Parathyroid adenoma (tissue), 2 donors: Measurements from ENCODE around the gene DHRS7.

Experiments used
- H2AFZ ChIP-seq: fragments of 300-600 bp; sonication (generic); one replicate; pipeline ENCODE4 v1.7.0; 2017; ENCODE audit warnings: antibody characterized with exemption, mild to moderate bottlenecking
- H3K27ac ChIP-seq: fragments of 300-600 bp; sonication (generic); one replicate; pipeline ENCODE4 v1.7.0; 2017
- H3K27me3 ChIP-seq: fragments of 300-600 bp; sonication (generic); one replicate; pipeline ENCODE4 v1.7.0; 2017; ENCODE audit warnings: low read length; ENCODE audit not compliant: control insufficient read depth, insufficient read depth
- H3K36me3 ChIP-seq: fragments of 300-600 bp; sonication (generic); one replicate; pipeline ENCODE4 v1.7.0; 2017; ENCODE audit warnings: low read length; ENCODE audit not compliant: control insufficient read depth, insufficient read depth
- H3K4me1 ChIP-seq: fragments of 300-600 bp; sonication (generic); one replicate; pipeline ENCODE4 v1.7.0; 2017; ENCODE audit warnings: control low read depth
- H3K4me2 ChIP-seq: fragments of 300-600 bp; sonication (generic); one replicate; pipeline ENCODE4 v1.7.0; 2017; ENCODE audit warnings: low read length
- H3K4me3 ChIP-seq: fragments of 300-600 bp; sonication (generic); one replicate; pipeline ENCODE4 v1.7.0; 2017; ENCODE audit warnings: low read depth, low read length
- H3K79me2 ChIP-seq: fragments of 300-600 bp; sonication (generic); one replicate; pipeline ENCODE4 v1.7.0; 2017; ENCODE audit warnings: control low read depth
- H3K9ac ChIP-seq: fragments of 300-600 bp; sonication (generic); one replicate; pipeline ENCODE4 v1.7.0; 2017; ENCODE audit warnings: mild to moderate bottlenecking
- H3K9me3 ChIP-seq: fragments of 300-600 bp; sonication (generic); one replicate; pipeline ENCODE4 v1.7.0; 2017; ENCODE audit warnings: low read length; ENCODE audit not compliant: control insufficient read depth
- TF ChIP-seq, protein P1 (sequence below): fragments of 300-600 bp; sonication (generic); IDR thresholded peaks from one replicate; pipeline ENCODE4 v1.7.0; 2017; ENCODE audit warnings: antibody characterized with exemption, mild to moderate bottlenecking
- donor health status: primary hyperparathyroidism.

DHRS7 gene

GRCh38 chr14:60165547-60165876, 314 bp upstream of the DHRS7 start:
- Histone ChIP-seq H3K4me3 (peak overlapping the region; percentile 85), H3K79me2 (peaks cover 4% of the 10 kb centered on the region), H3K27me3 (no peaks in the 10 kb centered on the region), H3K4me2 (peak overlapping the region; percentile 85), H3K27ac (peak overlapping the region; percentile 86), H3K36me3 (no peaks in the 10 kb centered on the region), H3K9me3 (no peaks in the 10 kb centered on the region), H3K4me1 (peaks cover 14% of the 10 kb centered on the region), H2AFZ (peak overlapping the region; percentile 81), H3K9ac (no peak overlapping the region)
- TF ChIP-seq, protein P1, sequence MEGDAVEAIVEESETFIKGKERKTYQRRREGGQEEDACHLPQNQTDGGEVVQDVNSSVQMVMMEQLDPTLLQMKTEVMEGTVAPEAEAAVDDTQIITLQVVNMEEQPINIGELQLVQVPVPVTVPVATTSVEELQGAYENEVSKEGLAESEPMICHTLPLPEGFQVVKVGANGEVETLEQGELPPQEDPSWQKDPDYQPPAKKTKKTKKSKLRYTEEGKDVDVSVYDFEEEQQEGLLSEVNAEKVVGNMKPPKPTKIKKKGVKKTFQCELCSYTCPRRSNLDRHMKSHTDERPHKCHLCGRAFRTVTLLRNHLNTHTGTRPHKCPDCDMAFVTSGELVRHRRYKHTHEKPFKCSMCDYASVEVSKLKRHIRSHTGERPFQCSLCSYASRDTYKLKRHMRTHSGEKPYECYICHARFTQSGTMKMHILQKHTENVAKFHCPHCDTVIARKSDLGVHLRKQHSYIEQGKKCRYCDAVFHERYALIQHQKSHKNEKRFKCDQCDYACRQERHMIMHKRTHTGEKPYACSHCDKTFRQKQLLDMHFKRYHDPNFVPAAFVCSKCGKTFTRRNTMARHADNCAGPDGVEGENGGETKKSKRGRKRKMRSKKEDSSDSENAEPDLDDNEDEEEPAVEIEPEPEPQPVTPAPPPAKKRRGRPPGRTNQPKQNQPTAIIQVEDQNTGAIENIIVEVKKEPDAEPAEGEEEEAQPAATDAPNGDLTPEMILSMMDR, result no peak

DNA sequence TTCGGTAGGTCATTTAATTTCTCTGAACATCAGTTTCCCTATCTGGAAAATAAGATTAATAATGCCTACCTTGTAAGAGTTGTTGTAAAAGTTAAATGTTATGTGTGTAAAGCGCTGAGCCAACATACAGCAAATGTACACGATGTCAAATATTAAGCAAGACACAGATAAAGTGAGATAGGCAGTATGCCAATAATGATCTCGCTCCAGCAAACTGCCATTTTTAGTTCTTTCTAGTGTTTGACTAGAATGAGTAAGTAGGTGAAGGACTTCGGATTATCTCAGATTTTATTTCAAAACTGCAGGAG, 840 bp downstream of the DHRS7 start:
- H3K4me1 ChIP-seq, result peaks cover 19% of the 10 kb centered on the region
- peak overlapping the region; percentile 85 for H3K4me3 ChIP-seq
- H3K79me2 ChIP-seq, result peaks cover 6% of the 10 kb centered on the region
- H3K9me3 ChIP-seq, result no peaks in the 10 kb centered on the region
- peak overlapping the region; percentile 81 for H2AFZ ChIP-seq
- H3K9ac ChIP-seq, result peak overlapping the region; percentile 54
- no peaks in the 10 kb centered on the region for H3K36me3 ChIP-seq
- peak overlapping the region; percentile 86 for H3K27ac ChIP-seq
- TF ChIP-seq, protein P1, result no peak
- H3K27me3 ChIP-seq, result no peaks in the 10 kb centered on the region
- H3K4me2 ChIP-seq, result peak overlapping the region; percentile 85

DNA sequence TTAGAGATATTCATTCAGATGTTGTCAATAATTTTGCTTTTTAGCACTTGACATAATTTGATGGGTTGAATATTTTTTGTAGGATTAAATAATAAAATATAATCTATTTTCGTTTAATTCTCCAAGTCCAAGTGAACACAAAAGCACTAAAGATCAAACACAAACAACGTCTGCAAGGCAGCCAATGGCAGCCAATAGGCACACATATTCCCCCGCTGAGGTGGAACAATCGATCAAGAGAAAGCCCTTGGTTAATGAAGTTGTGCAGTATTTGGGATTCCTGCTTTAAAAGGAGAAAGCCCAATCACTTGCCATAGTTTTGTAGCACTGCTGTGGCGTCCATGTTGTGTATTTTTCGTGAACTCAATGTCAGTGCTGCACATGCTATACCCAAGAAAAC, 1.5 kb downstream of the DHRS7 start:
- Histone ChIP-seq H3K27me3 (no peaks in the 10 kb centered on the region), H3K79me2 (peaks cover 6% of the 10 kb centered on the region), H3K27ac (no peak overlapping the region), H3K4me1 (peaks cover 24% of the 10 kb centered on the region), H3K36me3 (no peaks in the 10 kb centered on the region), H3K9me3 (no peaks in the 10 kb centered on the region), H2AFZ (peak overlapping the region; percentile 12), H3K4me3 (peak overlapping the region; percentile 85), H3K4me2 (peak overlapping the region; percentile 85), H3K9ac (no peak overlapping the region)
- TF ChIP-seq, protein P1, result no peak

DNA sequence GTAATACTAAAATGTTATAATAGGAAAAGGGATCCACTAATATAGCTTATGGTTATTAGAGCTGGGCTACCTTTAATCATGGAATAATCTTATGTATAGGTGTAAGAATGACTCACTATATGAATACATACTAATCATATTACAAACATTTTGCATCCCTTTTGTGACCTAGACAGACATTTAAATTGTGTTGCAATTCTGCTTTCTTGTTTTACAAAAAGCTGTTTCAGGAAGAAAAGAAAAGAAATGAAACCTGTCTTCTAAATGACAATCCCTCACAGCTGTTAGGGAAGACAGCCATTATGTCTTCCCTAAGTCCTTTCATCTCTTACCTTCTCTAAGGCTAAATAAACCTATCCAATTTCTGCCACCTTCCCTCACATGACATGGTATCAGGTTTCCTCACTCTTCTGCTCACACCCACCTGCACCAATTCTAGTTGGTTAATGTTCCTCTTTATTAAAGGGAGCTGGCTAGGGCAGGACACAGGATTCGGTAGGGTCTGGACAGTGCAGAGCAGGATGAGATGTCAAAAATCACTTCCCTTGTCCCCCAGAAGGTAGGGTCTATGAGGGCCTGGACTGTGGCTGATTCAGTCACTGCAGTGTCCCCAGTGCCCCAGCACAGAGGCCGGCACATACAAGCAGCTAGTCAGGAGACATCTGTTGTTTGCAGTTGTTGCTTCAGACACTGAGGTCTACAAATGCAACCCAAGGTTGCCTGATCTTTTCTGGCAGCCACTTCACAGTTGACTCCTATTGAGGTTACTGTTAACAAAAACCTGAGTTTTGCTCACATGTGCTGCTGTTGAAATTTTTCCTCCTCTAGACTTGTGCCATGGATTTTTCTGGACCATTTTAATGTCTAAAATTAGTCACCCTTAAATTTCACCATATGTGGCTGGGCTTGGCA, 3.7 kb downstream of the DHRS7 start:
- H3K4me2 ChIP-seq, result peak overlapping the region; percentile 39
- H3K27ac ChIP-seq, result peak overlapping the region; percentile 60
- peaks cover 15% of the 10 kb centered on the region for H3K79me2 ChIP-seq
- no peaks in the 10 kb centered on the region for H3K27me3 ChIP-seq
- H3K4me1 ChIP-seq, result peaks cover 28% of the 10 kb centered on the region
- H3K4me3 ChIP-seq, result peak overlapping the region; percentile 17
- TF ChIP-seq, protein P1, result no peak
- H3K9ac ChIP-seq, result no peak overlapping the region
- H2AFZ ChIP-seq, result peak overlapping the region; percentile 36
- no peaks in the 10 kb centered on the region for H3K36me3 ChIP-seq
- H3K9me3 ChIP-seq, result no peaks in the 10 kb centered on the region

- TF ChIP-seq, protein P1, result no peak
- Histone ChIP-seq H3K9me3 (no peaks in the 10 kb centered on the region), H3K9ac (no peak overlapping the region), H3K79me2 (peaks cover 15% of the 10 kb centered on the region), H3K36me3 (no peaks in the 10 kb centered on the region), H3K27ac (no peak overlapping the region), H3K4me1 (peaks cover 30% of the 10 kb centered on the region), H3K4me3 (no peak overlapping the region), H3K4me2 (no peak overlapping the region), H2AFZ (no peak overlapping the region), H3K27me3 (no peaks in the 10 kb centered on the region)
Observed at GRCh38 chr14:60160422-60160821, 4.8 kb downstream of the DHRS7 start.
